ENCODE measurements around the gene NPAT. TPM values are rescaled to one million over a fixed set of nuclear protein-coding genes. Genes with fewer than 3 reads are reported as not detected.

The NPAT gene
- total and polyA plus RNA-seq, 7 donors: 1.6 to 15.7 (median 12.1) TPM

DNA sequence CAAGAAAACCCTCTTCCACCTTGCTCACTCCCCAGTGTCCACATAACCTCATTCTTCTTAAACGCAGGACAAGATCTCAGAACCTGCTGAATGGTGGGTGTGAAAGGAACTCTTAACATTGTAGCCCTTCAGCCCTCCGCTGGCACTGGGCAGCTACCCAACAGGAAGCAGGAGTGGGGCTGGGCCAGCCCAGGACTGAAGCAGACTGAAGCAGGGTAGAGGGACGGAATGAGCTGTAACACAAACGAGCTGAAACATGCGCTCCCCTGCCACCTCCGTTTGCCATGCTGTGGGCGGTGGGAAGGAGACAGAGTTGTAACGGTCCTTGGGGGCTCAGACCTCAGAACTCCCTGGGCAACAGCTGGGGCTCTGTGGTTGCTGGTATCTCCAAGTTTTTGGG is 23.6 kb downstream of the NPAT start:
- Histone ChIP-seq H3K27ac (no peak overlapping the region), H3K27me3 (no peaks in the 10 kb centered on the region), H3K4me1 (no peaks in the 10 kb centered on the region), H3K9me3 (peaks cover 0 to under 1% (median 0%) of the 10 kb centered on the region in 4 donors), H3K4me3 (no peak overlapping the region), H3K36me3 (peaks cover 0 to 29% (median 2%) of the 10 kb centered on the region in 4 donors)
- 90 to 94% methylated on average over 8 of the region's 8 CpGs for WGBS, 2 donors
- intact Hi-C loops (cut with DNase I): no loop called here
- TF ChIP-seq POLR2AphosphoS5 (IDR thresholded peaks at IDR 0.05) (no peak), EP300 (IDR thresholded peaks at IDR 0.05) (no peak), POLR2A (IDR thresholded peaks at IDR 0.05) (no peak), CTCF (IDR thresholded peaks at IDR 0.05) (no peak)
- no peak for DNase-seq

- DNase-seq: no peak
- Histone ChIP-seq H3K9me3 (no peaks in the 10 kb centered on the region), H3K4me3 (no peak overlapping the region), H3K27ac (no peak overlapping the region), H3K4me1 (no peaks in the 10 kb centered on the region), H3K36me3 (peaks cover 0 to 44% (median 2%) of the 10 kb centered on the region in 4 donors), H3K27me3 (no peaks in the 10 kb centered on the region)
- TF ChIP-seq POLR2AphosphoS5 (IDR thresholded peaks at IDR 0.05) (no peak), EP300 (IDR thresholded peaks at IDR 0.05) (no peak), POLR2A (IDR thresholded peaks at IDR 0.05) (no peak), CTCF (IDR thresholded peaks at IDR 0.05) (no peak)
- intact Hi-C loops (cut with DNase I): no loop called here
Measured at GRCh38 chr11:108197351-108197750, 25.1 kb downstream of the NPAT start.

- no peak overlapping the region for H3K4me3 ChIP-seq
- no peak overlapping the region for H3K27ac ChIP-seq
- intact Hi-C loops (cut with DNase I): no loop called here
- 79 to 90% methylated on average over 3 of the region's 3 CpGs for WGBS, 2 donors
- no peaks in the 10 kb centered on the region for H3K9me3 ChIP-seq
- no peaks in the 10 kb centered on the region for H3K4me1 ChIP-seq
- no peaks in the 10 kb centered on the region for H3K27me3 ChIP-seq
- H3K36me3 ChIP-seq: peaks cover 0 to 48% (median 3%) of the 10 kb centered on the region in 4 donors
- no peak for TF ChIP-seq CTCF (IDR thresholded peaks at IDR 0.05)
- TF ChIP-seq POLR2AphosphoS5 (IDR thresholded peaks at IDR 0.05): no peak
- no peak for TF ChIP-seq EP300 (IDR thresholded peaks at IDR 0.05)
- no peak for TF ChIP-seq POLR2A (IDR thresholded peaks at IDR 0.05)
- no peak for DNase-seq
Measured at GRCh38 chr11:108196901-108197300, 25.5 kb downstream of the NPAT start.

DNA sequence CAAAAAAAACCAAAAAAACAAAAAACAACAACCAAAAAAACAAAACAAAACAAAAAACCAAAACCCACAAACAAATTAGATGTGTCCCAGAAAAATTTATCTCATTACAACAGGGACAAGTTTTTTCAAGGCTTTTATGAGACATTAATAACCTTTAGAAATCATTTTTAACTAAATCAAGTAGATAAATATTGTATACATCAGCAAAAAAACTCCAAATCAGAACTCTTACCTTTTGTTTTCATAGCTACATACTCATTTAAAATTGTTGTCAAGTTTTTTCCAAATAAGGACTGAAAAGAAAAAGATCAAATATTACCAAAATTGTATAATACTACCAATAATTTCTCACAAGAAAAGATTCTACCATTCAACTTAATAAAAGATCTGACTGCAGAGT is 28.7 kb downstream of the NPAT start:
- intact Hi-C loops (cut with DNase I): no loop called here
- TF ChIP-seq POLR2AphosphoS5 (IDR thresholded peaks at IDR 0.05) (no peak), POLR2A (IDR thresholded peaks at IDR 0.05) (no peak), EP300 (IDR thresholded peaks at IDR 0.05) (no peak), CTCF (IDR thresholded peaks at IDR 0.05) (no peak)
- Histone ChIP-seq H3K4me1 (no peaks in the 10 kb centered on the region), H3K36me3 (peaks cover 0 to 77% (median 11%) of the 10 kb centered on the region in 4 donors), H3K4me3 (no peak overlapping the region), H3K27me3 (no peaks in the 10 kb centered on the region), H3K9me3 (no peaks in the 10 kb centered on the region), H3K27ac (no peak overlapping the region)
- no peak for DNase-seq

GRCh38 chr11:108177570-108177969 is 44.9 kb downstream of the NPAT start:
- DNase-seq: no peak
- no peak overlapping the region for H3K27ac ChIP-seq
- no peaks in the 10 kb centered on the region for H3K9me3 ChIP-seq
- H3K4me3 ChIP-seq: no peak overlapping the region
- H3K4me1 ChIP-seq: no peaks in the 10 kb centered on the region
- WGBS, 2 donors: 78 to 97% methylated on average over 5 of the region's 5 CpGs
- TF ChIP-seq POLR2A (IDR thresholded peaks at IDR 0.05) (no peak), EP300 (IDR thresholded peaks at IDR 0.05) (no peak), POLR2AphosphoS5 (IDR thresholded peaks at IDR 0.05) (no peak), CTCF (IDR thresholded peaks at IDR 0.05) (no peak)
- no peaks in the 10 kb centered on the region for H3K27me3 ChIP-seq
- intact Hi-C loops (cut with DNase I): no loop called here
- H3K36me3 ChIP-seq: peaks cover 0 to 88% (median 13%) of the 10 kb centered on the region in 4 donors
